ENCODE measurements around the gene RIBC1.
"Not testable (repeated sequence)": the region's sequence is repeated elsewhere in the genome, so short reads cannot be mapped to it uniquely, and the experiment has no call there.

Gene RIBC1

DNA sequence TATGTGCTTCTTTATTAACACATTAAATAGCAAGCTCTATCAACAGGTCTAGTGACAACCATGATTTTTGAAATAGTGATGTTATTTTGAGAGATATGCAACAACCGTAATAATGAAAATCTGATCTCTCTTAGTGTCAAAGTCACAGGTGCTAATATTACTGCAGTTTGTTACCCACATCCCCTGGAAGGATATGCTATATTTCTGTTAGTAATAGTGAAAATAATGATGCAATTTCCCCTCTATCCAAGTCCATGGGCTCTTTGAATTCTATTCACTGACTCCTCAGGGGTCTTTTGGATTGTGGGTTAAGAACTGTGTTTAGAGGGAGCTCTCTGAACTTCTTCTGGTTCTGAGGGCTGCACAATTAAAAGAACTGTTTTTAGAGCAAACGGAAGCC is 14.5 kb downstream of the RIBC1 start:
- no peak for DNase-seq (ENCODE audit: low spot score)

GRCh38 chrX:53438174-53438831 is 15.6 kb downstream of the RIBC1 start:
- no peak for DNase-seq (ENCODE audit: low spot score)

GRCh38 chrX:53438832-53439230 is 16.2 kb downstream of the RIBC1 start:
- no peak for DNase-seq (ENCODE audit: low spot score)

GRCh38 chrX:53440101-53440500 is 17.4 kb downstream of the RIBC1 start:
- DNase-seq (ENCODE audit: low spot score), result no peak

- peak; percentile 47 for DNase-seq (ENCODE audit: low spot score)
These were observed 18.2 kb downstream of the RIBC1 start for GRCh38 chrX:53440621-53441517.

DNA sequence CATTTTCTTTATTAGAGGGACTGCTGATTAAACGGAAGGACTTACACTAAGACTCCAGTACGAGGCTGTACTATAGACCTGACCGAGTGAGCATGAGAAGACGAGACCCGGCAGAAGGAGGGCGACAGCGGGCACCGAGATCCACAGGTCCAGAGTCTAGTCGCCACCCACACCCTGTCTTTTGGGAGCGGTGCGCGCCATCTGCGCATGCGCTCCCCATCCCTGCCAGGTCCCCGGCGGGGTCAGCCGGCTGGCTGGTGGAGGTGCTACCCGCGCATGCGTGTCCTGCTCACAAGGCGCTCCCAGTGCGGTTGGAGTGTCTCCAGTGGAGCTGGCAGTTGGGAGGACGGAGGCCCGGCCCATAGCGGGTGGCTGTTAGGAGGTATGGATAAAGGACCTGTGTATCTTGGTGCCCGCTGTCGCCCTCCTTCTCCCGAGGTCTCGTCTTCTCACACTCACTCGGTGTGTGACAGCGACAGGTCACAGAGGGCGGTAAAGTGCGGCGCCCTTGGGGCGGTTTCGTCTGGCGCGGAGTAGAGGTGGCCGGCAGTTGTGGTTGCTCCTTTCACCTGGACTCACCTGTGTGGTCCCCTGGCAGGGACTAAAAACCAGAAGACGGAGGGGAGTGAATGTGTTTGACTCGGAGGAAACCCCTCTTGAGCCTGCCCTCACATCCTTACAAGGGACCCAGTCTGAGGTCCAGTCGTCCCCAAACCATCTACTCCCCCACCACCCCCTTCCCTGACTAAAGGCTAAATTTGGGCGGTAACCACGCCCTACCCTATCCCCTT is 19.1 kb downstream of the RIBC1 start:
- DNase-seq (ENCODE audit: low spot score), result peak; percentile 88

- no peak for DNase-seq (ENCODE audit: low spot score)
These were observed 19.6 kb downstream of the RIBC1 start for GRCh38 chrX:53442322-53442631.

DNA sequence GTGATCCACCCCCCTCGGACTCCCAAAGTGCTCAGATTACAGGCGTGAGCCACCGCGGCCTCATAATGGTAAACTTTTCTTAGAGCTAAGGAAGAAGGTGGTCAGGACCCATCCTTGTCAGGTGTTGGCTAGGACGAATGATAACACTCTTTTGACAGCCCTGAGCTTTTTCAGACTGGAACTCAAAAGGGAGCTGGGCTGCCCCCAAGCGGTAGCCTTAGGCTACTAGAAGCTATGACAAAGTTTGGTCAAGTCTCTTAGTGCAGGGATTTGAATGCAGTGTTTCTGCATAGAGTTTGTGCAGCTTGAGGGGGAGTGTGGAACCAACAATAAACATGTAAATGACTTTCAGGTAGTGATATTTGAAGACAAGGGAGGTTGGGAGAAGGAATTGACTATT is 23.3 kb downstream of the RIBC1 start:
- DNase-seq (ENCODE audit: low spot score), result peak; percentile 45

- no peak for DNase-seq (ENCODE audit: low spot score)
These were observed 24.8 kb downstream of the RIBC1 start for GRCh38 chrX:53447441-53447840.

DNA sequence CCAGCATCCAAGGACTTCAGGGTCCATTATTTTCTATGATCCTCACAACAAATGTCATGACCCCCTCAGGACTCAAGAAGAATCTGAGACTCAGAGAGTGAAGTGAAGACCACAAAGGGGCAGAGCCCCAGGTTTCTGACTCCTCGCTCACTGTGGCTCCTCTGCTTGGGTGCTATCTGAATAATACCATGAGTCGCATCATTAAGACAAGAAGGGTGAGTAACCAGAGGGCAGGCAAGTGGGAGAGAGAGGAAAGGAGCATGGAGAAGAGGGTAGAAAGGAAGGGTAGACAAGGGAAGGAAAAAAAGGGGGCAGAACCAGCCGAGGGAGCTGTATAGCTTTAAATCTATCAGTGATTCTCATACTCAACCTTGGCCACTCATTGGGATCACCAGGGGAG is 27.0 kb downstream of the RIBC1 start:
- no peak for DNase-seq (ENCODE audit: low spot score)

DNA sequence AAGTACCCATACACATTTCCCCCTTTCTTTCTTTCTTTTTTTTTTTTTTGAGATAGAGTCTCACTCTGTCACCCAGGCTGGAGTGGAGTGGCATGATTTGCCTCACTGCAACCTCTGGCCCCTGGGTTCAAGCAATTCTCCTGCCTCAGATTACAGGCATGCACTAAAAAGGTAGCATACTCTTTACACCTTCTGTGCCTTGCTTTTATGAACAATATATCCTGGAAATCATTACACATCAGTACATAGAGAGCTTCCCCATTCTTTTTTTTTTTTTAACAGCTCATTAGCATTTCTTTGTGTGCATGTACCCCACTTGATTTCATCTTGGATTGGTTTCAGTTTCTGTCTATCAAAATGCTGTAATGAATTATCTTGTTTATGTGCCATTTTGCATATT is 30.1 kb downstream of the RIBC1 start:
- DNase-seq (ENCODE audit: low spot score), result no peak

- DNase-seq (ENCODE audit: low spot score), result no peak
These were observed 33.6 kb downstream of the RIBC1 start for GRCh38 chrX:53456254-53456653.

- DNase-seq (ENCODE audit: low spot score), result no peak
These were observed 35.4 kb downstream of the RIBC1 start for GRCh38 chrX:53458082-53458481.

- not testable (repeated sequence) for DNase-seq (ENCODE audit: low spot score)
These were observed 46.0 kb downstream of the RIBC1 start for GRCh38 chrX:53468659-53469058.

DNA sequence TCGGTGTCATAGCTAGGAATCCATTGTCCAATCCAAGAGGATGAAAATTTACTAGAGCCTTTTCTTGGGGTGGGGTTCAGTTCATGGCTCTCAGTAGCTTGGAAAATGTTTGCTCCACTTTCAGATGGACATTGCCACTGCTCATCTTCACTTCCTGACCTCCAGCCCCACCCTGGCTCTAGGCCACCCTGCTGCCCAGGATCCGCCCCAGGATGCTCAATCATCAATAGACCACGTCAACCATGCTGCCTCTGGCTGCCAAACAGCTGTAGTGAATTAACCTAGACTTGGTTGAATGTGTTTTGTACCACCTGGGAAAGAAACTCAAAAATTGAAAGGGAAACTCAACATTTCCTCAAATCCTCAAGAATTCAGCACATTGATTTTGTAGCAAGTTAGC is 48.7 kb downstream of the RIBC1 start:
- DNase-seq (ENCODE audit: low spot score), result no peak

GRCh38 chrX:53474707-53475106 is 52.0 kb downstream of the RIBC1 start:
- DNase-seq (ENCODE audit: low spot score), result no peak

DNA sequence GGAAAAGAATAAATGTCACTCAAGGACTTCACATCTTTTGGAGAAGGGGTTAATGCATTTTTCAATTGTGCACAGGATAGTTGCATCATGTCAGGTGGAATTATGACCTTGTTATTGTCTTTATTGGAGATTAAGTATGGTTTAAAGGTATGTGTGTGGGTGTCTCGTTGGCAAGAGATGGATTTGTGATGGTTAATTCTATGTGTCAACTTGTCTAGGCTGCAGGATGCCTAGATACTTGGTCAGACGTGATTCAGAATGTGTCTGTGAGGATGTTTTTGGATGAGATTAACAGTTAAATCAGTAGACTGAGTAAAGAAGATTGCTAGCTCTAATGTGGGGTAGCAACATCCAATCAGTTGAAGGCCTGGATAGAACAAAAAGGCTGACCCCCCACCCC is 53.7 kb downstream of the RIBC1 start:
- no peak for DNase-seq (ENCODE audit: low spot score)

DNA sequence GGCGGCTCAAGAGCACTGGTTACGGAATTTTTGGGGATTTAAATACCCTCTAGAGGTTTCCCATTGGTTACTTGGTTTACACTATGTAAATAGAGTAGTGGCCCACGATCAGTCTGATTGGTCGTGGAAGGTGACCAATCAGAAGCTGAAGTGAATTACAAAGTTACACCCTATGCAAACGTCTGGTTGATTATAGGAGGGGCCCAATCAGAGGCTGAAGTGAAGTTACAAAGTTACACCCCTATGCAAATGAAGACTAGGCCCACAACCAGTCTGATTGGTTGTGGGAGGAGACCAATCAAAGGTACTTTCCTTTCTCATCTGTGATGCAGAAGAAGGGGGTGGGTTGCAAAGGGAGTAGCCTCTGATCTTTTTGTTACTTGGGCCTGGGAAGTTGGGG is 56.6 kb downstream of the RIBC1 start:
- DNase-seq (ENCODE audit: low spot score), result no peak

Data from ecto neural progenitor cell (in vitro differentiated cells).